HG03575 (cell line): ENCODE measurements around the gene AMBRA1.
"Not testable (repeated sequence)": the region's sequence is repeated elsewhere in the genome, so short reads cannot be mapped to it uniquely, and the experiment has no call there.

Experiments used
- ATAC-seq: cut with Tn5 transposase; IDR thresholded peaks from one replicate; pipeline ENCODE4 v1.9.1; 2021; ENCODE audit not compliant: unreplicated experiment, insufficient number of reproducible peaks, low FRiP score; ENCODE audit errors: extremely low read depth

The AMBRA1 gene

DNA sequence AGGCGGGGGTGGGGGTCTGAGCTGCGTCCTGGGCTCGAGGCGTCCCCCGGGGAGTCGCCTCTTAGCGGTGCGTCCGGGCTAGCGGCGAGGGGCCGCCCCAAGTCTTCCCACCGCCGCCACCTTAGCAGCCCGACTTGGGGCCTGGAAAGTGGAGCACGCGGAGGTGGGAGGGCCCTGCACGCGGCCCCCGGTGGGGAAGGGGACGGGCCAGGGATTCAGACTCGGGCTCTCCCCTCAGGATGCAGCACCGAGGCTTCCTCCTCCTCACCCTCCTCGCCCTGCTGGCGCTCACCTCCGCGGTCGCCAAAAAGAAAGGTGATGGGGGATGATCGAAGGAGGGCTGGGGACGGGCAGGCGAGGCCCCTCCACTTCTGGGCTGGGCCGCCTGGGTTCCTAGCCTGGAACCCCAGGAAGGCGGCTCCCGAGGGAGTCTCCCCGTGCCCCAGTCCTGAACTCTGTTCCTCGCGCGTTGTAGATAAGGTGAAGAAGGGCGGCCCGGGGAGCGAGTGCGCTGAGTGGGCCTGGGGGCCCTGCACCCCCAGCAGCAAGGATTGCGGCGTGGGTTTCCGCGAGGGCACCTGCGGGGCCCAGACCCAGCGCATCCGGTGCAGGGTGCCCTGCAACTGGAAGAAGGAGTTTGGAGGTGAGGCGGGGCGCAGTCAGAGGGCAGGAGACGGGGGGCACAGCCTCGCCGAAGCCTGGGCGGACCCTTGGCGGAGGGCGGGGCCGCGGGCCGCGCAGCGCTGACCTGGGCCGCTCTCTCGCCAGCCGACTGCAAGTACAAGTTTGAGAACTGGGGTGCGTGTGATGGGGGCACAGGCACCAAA is 211.8 kb downstream of the AMBRA1 start:
- ATAC-seq, result no peak

DNA sequence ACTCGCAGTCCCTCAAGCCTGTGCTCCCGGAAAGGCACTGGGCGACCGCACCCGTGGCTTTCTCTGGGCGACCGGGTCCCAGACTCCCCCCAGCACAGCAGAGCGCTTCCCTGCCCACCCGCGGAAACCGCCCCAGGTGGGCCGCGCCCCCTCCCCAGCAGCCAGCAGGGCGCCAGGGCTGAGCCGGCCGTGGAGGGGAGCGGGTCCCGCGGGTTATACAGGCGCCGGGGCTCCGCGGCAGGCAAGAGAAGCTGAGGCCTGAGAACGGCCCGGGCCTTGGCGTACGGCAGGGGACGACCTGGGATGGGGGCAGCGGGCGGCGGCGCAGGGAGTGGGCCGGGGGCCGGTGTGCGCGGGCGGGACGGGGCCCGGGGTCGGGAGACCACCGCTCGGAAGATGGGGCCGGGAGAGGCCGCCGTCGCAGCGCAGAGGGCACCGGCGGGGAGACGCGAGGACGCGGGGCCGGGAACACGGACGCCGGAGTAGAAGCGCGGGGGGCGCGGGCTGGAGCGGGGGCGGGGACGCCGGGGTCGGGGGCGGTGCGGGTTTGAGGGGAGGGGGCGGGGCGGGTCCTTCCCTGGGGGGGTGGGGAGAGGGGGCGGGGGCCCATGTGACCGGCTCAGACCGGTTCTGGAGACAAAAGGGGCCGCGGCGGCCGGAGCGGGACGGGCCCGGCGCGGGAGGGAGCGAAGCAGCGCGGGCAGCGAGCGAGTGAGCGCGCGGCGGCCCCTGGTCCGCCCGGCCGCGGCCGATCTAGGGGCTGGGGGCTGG is 212.6 kb downstream of the AMBRA1 start, which contains the start of gene MDK:
TSS of gene MDK (plus strand) at position 622 of the 771 bp plus-strand sequence. CDS start 389 bp downstream, outside the sequence.
- ATAC-seq, result no peak

GRCh38 chr11:46380340-46381047 is 213.3 kb downstream of the AMBRA1 start:
- no peak for ATAC-seq

DNA sequence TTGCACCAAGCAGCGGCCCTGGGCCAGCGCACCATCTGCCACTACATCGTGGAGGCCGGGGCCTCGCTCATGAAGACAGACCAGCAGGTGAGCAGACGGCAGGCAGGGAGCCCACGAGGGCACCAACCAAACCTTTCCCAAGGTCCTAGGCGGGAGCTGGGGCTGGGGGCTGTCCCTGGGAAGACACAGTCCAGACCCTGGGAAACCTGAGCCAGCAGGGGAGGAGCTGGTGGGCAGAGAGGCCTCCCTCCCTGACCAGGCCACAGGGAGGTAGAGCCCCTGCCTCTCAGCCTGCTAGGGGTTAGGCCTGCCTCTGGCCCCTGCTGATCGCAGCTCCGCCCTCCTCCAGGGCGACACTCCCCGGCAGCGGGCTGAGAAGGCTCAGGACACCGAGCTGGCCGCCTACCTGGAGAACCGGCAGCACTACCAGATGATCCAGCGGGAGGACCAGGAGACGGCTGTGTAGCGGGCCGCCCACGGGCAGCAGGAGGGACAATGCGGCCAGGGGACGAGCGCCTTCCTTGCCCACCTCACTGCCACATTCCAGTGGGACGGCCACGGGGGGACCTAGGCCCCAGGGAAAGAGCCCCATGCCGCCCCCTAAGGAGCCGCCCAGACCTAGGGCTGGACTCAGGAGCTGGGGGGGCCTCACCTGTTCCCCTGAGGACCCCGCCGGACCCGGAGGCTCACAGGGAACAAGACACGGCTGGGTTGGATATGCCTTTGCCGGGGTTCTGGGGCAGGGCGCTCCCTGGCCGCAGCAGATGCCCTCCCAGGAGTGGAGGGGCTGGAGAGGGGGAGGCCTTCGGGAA is 214.1 kb downstream of the AMBRA1 start:
- not testable (repeated sequence) for ATAC-seq

- ATAC-seq, result no peak
These were observed 214.9 kb downstream of the AMBRA1 start for GRCh38 chr11:46378811-46379481.

- ATAC-seq, result no peak
These were observed 215.5 kb downstream of the AMBRA1 start for GRCh38 chr11:46378296-46378695.

DNA sequence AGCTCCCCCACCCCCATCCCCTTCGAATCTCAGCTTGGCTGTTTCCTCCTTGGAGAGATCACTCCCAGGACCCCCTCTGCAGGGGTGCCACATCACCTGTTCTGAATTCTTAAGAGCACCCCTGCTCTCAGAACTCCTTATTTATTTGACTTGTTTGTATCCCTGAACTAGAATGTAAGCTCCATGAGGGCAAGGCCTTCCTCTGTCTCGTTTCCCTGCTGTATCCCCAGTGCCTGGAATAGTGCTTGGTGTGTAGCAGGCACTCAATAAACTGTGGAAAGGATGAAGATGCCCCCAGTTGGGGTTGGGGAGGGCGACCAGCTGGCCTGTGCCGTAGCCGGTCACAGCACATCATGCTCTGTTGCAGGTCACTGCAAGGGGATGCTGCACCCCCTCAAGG is 216.0 kb downstream of the AMBRA1 start:
- no peak for ATAC-seq

GRCh38 chr11:46377290-46377689 is 216.5 kb downstream of the AMBRA1 start:
- ATAC-seq, result no peak

GRCh38 chr11:46376258-46377050 is 217.4 kb downstream of the AMBRA1 start:
- no peak for ATAC-seq

GRCh38 chr11:46375392-46376101 is 218.3 kb downstream of the AMBRA1 start:
- ATAC-seq, result no peak

DNA sequence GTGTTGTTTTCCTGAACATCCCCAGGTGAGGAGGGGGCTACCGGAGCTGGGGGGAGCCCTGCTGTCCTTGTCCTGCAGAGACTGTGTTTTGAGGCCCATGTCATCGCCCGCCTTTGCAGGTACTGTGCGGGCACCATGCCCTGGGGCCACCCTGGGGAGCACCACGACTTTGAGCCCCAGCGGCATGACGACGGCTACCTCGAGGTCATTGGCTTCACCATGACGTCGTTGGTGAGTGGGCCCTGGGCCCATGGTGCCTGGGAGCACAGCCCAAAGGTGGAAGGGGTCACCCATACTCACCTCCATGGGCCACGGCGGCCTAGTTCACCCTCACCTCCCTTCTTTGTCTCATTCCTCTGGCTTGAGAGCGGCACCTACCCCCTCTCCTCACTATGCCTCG is 219.0 kb downstream of the AMBRA1 start:
- no peak for ATAC-seq

- ATAC-seq, result no peak
These were observed 219.8 kb downstream of the AMBRA1 start for GRCh38 chr11:46373787-46374740.

DNA sequence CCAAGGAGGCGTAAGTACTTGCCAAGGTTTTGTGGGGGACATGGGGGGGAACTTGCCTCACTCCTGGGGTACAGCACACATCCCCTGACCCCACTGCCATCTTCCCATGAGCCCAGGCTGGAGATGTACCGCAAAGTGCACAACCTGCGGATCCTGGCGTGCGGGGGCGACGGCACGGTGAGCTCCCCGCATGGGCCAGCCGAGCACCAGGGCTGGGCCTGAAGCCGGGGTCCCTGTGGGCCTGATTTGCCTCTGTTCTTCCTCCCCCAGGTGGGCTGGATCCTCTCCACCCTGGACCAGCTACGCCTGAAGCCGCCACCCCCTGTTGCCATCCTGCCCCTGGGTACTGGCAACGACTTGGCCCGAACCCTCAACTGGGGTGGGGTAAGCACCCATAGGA is 221.3 kb downstream of the AMBRA1 start:
- ATAC-seq, result not testable (repeated sequence)

DNA sequence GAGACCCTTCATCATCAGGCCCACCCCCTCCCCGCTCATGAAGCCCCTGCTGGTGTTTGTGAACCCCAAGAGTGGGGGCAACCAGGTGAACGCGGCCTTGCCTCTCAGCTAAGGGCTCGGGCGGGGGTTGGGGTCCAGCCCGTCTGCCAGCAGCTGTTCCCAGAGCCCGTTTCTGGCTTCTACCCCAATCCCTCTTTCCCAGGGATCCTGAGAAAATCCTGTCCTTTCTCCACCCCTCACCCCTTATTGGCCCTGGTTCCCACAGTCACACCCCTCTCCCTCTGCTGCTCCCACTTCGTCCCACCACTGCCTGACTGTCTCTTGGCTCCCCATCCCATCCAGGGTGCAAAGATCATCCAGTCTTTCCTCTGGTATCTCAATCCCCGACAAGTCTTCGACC is 221.7 kb downstream of the AMBRA1 start:
- no peak for ATAC-seq

- ATAC-seq, result not testable (repeated sequence)
These were observed 222.6 kb downstream of the AMBRA1 start for GRCh38 chr11:46371262-46371661.

DNA sequence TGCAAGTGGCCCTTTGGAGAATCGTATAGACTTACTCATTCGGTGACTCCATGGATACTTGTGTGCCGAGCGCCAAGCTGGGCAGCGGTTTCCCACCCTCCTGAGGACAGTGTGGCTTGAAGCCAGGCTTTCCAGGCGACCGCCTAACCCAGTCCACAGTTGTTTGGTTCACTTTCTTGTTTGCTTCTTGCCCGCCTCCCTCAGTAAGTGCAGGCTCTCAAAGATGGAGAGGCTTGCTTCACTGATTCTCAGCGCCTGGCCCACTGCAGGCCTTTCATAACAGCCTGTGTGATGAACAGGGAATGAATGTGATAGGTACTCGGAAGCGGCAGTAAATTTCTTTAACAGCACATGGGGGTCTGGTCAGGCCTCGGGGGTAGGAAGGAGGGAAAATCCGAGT is 223.6 kb downstream of the AMBRA1 start:
- ATAC-seq, result no peak
